Mesodermal cell (in vitro differentiated cells): ENCODE results near the gene COTL1.
"Not testable (repeated sequence)": the region's sequence is repeated elsewhere in the genome, so short reads cannot be mapped to it uniquely, and the experiment has no call there.

Experiments used
- H3K27ac ChIP-seq: 2 replicates; pipeline ENCODE4 v1.7.0; 2013; ENCODE audit warnings: mild to moderate bottlenecking, low read depth, low read length, moderate library complexity; ENCODE audit not compliant: severe bottlenecking
- H3K36me3 ChIP-seq: 2 replicates; pipeline ENCODE4 v1.7.1; 2013; ENCODE audit warnings: mild to moderate bottlenecking, low read length, moderate library complexity; ENCODE audit not compliant: control insufficient read depth, insufficient read depth
- H3K4me1 ChIP-seq: one replicate; pipeline ENCODE4 v1.7.1; 2013; ENCODE audit warnings: mild to moderate bottlenecking, low read length; ENCODE audit not compliant: insufficient read depth, control insufficient read depth, poor library complexity, severe bottlenecking
- H3K4me3 ChIP-seq: 2 replicates; pipeline ENCODE4 v1.7.0; 2013; ENCODE audit warnings: low read length, control low read depth, mild to moderate bottlenecking; ENCODE audit not compliant: insufficient read depth, poor library complexity, severe bottlenecking; ENCODE audit errors: extremely low read depth
- H3K9me3 ChIP-seq: 2 replicates; pipeline ENCODE4 v1.7.1; 2013; ENCODE audit warnings: mild to moderate bottlenecking, low read length, moderate library complexity; ENCODE audit not compliant: control insufficient read depth
- WGBS, 2 experiments: methylation state at CpG; one replicate each; pipeline ENCODE4 v1.1.5; 2013; ENCODE audit warnings: missing lambda C conversion rate in 2 of 2; ENCODE audit not compliant: insufficient coverage in 2 of 2; 5-methylcytosine and 5-hydroxymethylcytosine counted together

Gene COTL1

DNA sequence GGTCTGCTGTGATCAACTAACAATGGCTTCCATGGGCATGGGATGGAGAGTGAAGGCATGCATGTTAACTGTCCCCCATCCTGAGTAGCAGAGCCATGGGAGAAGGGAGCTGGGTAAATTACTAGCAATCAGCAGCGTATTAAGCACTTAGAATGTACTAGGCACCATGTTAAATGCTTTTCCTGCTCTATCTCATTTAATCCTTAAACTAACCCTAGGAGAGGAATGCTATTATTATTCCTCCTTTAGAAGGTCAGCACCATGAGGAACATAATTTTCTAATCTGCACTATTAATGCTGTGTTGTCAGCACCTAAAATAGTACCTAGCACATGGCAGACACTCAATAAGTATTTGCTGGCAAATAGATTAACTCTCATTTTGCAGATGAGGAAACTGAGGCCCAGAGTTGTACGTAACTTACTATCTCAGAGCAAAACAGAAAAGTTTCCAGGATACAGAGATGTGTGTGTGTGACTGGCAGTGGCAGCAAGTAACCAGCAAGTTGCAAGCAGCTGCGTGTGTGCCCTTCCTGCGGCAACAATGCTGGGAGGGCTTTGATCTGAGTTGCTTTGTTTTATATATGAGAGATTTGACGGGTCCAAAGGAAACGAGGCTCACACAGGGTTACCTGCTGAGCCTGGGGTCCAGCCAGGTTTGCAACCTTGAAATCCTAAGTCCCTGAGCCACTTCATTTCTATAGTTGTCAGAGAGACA, 23.9 kb upstream of the COTL1 start:
- Histone ChIP-seq H3K4me1 (peaks cover 10% of the 10 kb centered on the region), H3K4me3 (no peak overlapping the region), H3K9me3 (no peaks in the 10 kb centered on the region), H3K27ac (no peak overlapping the region), H3K36me3 (no peaks in the 10 kb centered on the region)
- WGBS, 2 experiments: 85 to 89% methylated on average over 2 to 3 of the region's 6 CpGs

DNA sequence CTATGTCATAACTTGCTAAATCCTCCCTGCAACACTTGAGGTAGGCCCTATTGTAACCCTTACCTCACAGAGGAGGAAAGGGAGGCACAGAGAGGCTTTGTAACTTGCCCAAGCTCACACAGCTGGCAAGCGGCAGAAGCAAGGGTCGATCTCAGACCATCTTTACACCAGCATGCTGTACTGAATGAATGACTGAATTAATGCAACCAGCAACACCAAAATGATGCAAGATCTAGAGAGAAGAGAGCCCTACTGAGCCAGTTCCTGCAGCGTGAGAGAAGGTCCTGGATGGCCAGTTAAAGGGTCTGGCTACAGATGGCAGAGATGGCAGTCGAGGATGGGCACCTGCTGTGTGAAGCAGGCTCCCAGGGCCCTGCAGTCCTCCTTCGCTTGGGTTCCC, 22.3 kb upstream of the COTL1 start:
- Histone ChIP-seq H3K36me3 (no peaks in the 10 kb centered on the region), H3K4me3 (no peak overlapping the region), H3K4me1 (peaks cover 10% of the 10 kb centered on the region), H3K27ac (no peak overlapping the region), H3K9me3 (no peaks in the 10 kb centered on the region)
- 94 to 99% methylated on average over 5 of the region's 5 CpGs for WGBS, 2 experiments

DNA sequence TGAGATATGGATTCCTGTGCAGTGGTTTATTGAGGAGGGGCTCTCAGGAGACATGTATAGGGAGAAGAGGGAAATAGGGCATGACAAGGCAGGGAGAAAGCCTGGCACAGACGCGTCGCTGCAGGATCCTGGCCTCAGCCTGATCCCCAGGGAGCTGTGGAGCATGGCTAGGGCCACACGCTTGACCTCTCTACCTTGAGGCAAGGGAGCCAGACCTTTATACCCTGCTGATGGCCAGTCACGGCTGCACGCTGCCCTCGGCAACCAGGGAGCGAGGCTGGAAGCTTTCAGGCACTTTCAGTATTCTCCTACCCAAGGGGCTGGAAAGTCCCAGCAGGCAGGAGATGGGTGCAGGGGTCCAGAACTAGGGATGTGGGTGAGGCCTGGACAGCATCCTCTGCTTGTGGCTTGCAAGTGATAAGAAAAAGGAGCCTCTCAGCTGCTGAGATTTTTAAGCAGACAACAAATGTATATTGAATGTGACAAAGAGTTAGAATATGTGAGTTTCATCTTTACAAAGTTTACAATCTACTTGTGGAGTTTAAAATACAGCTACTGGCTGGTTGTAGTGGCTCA, 20.4 kb upstream of the COTL1 start:
- Histone ChIP-seq H3K4me3 (no peak overlapping the region), H3K27ac (no peak overlapping the region), H3K9me3 (no peaks in the 10 kb centered on the region), H3K4me1 (peaks cover 10% of the 10 kb centered on the region), H3K36me3 (no peaks in the 10 kb centered on the region)
- 90% methylated on average over 7 to 8 of the region's 8 CpGs for WGBS, 2 experiments

DNA sequence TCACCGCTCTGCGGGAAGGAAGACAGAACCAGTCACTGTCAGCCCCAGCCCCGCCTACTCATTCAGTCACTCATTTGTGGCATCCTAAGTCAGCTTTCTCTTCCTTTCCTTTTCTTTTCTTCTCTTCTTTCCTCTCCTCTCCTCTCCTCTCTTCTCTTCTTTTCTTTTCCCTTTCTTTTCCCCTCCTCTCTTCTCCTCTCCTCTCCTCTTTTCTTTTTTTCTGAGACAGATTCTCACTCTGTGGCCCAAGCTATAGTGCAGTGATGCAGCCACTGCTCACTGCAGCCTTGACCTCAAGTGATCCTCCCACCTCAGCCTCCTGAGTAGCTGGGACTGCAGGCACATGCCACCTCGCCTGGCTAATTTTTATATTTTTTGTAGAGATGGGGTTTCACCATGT, 19.8 kb upstream of the COTL1 start:
- WGBS, 2 experiments: 81 to 85% methylated on average over 3 of the region's 4 CpGs

DNA sequence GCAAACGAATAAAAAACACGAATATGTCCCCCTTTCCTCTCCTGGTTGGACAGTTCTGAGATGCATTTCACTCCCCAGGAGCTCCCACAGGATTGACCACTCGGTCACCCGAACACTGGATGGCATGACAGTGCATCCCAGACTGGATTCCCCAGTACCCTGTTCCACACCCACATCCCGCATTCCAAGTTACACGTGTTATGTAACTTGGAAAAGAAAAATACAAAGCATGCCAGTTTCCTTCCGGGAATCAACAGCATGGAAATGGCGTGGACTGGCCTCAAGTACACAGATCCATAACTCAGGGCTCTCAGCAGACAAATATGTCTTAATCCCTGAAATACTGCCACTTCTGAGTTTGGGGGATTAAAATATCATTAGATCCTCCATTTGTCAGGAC, 17.8 kb upstream of the COTL1 start:
- Histone ChIP-seq H3K9me3 (no peaks in the 10 kb centered on the region), H3K27ac (no peak overlapping the region), H3K36me3 (no peaks in the 10 kb centered on the region), H3K4me1 (no peaks in the 10 kb centered on the region), H3K4me3 (no peak overlapping the region)
- 95 to 98% methylated on average over 5 to 8 of the region's 8 CpGs for WGBS, 2 experiments

More for the DNA sequence above, 19.8 kb upstream of the COTL1 start:
- H3K4me3 ChIP-seq: no peak overlapping the region
- no peak overlapping the region for H3K27ac ChIP-seq
- H3K4me1 ChIP-seq: peaks cover 6% of the 10 kb centered on the region
- no peaks in the 10 kb centered on the region for H3K36me3 ChIP-seq
- no peaks in the 10 kb centered on the region for H3K9me3 ChIP-seq

DNA sequence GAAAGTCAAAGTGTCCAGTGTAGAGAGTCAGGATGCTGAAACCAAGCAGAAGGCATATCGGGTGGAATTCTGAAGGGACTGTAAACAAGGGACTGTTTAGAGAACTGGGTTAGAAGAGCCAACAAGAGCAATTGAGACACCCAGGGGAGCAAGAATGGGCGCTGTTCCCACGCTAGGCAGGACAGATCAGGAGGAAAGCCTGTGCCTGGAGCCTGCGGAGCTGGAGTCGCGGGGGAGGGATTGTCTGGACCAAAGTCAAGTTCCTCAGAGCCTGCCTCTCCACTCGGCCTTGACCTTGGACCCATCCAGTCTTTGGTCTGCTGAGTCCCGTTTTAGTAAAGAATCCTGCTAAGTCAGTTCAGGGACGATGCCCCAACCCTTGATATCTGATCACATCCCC, 15.7 kb upstream of the COTL1 start:
- Histone ChIP-seq H3K27ac (no peak overlapping the region), H3K4me3 (no peak overlapping the region), H3K4me1 (no peaks in the 10 kb centered on the region), H3K36me3 (no peaks in the 10 kb centered on the region), H3K9me3 (no peaks in the 10 kb centered on the region)
- 77 to 82% methylated on average over 5 to 9 of the region's 9 CpGs for WGBS, 2 experiments

DNA sequence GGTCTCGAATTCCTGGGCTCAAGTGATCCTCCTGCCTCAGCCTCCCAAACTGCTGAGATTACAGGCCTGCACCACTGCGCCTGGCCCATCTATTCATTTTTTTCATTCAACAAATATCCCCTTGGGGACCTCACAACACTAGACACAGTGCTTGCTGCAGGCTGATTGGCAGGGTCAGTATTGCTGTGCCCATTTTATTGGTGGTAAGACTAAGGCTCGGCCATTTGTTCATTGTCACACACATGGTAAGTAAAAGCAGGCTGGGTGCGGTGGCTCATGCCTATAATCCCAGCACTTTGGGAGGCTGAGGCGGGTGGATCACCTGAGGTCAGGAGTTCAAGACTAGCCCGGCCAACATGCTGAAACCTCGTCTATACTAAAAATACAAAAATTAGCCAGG, 15.0 kb upstream of the COTL1 start:
- H3K36me3 ChIP-seq, H3K27ac ChIP-seq, H3K4me1 ChIP-seq, H3K9me3 ChIP-seq, H3K4me3 ChIP-seq: not testable (repeated sequence)
- 91 to 93% methylated on average over 6 of the region's 7 CpGs for WGBS, 2 experiments

DNA sequence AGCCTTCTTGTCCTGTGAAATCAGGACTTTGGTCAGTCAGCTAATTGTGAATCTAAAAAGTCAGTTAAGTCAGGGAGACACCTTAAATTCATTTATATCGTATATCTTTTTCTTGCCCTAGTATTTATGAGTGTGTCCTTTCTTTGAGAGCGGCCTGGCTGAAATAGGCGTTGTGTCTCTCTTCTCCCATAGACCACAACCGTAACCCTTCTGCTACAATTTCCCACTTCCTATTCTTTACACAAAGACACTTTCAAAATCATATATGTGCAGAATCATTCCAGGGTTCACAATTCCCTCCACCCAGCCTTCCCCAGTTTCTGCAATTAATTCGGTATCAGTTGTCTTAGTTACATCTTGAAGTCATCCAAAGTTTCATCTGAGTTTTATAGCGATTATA, 14.0 kb upstream of the COTL1 start:
- WGBS, 2 experiments: 93 to 100% methylated on average over 5 of the region's 6 CpGs
- H3K4me3 ChIP-seq: no peak overlapping the region
- H3K4me1 ChIP-seq: no peaks in the 10 kb centered on the region
- no peak overlapping the region for H3K27ac ChIP-seq
- no peaks in the 10 kb centered on the region for H3K36me3 ChIP-seq
- H3K9me3 ChIP-seq: no peaks in the 10 kb centered on the region

DNA sequence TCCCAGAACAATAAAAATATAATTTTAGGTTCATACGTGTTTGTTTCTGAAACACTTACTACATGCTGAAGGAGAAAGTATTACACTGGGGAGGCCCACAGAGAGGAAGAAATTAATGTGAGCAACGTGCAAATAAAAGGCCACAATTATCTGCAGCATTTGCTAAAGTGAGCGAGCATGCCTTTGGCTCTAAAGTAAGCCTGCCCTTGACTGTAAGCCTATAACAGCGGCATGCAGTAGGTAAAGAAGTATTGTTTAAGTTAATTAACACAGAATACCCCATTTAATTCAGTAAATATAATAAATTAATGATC, 13.2 kb upstream of the COTL1 start:
- Histone ChIP-seq H3K36me3 (no peaks in the 10 kb centered on the region), H3K4me1 (no peaks in the 10 kb centered on the region), H3K4me3 (no peak overlapping the region), H3K9me3 (no peaks in the 10 kb centered on the region), H3K27ac (no peak overlapping the region)
- 100% methylated on average over 1 of the region's 4 CpGs; no CpG with 5 or more reads in 1 of the 2 experiments for WGBS, 2 experiments

DNA sequence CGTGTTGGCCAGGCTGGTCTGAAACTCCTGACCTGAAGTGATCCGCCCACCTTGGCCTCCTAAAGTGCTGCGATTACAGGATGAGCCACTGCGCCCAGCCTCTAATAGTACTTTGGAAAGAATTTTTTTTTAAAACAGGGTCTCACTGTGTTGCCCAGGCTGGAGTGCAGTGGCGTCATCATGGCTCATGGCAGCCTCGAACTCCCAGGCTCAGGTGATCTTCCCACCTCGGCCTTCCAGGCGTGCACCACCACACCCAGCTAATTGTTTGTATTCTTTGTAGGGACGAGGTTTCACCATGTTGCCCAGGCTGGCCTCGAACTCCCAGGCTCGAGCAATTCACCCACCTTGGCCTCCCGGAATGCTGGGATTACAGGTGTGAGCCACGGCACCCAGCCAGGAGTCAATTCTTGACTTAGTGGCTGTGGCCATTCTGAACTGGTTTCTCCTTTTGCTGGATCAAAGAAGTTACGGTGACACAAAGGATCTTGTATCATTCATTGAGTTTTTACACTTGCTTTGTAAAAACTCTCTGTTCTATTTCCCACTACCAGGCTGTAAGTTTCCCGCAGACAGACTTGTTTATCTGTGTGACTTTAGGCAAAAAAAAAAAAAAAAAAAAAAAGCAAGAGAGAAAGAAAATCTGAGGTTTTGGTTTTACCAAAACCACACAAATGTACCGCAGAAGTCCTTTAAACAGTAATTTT, 12.7 kb upstream of the COTL1 start:
- Histone ChIP-seq H3K36me3 (no peaks in the 10 kb centered on the region), H3K4me1 (no peaks in the 10 kb centered on the region), H3K27ac (no peak overlapping the region), H3K4me3 (no peak overlapping the region), H3K9me3 (no peaks in the 10 kb centered on the region)
- 85 to 97% methylated on average over 12 to 14 of the region's 16 CpGs for WGBS, 2 experiments

DNA sequence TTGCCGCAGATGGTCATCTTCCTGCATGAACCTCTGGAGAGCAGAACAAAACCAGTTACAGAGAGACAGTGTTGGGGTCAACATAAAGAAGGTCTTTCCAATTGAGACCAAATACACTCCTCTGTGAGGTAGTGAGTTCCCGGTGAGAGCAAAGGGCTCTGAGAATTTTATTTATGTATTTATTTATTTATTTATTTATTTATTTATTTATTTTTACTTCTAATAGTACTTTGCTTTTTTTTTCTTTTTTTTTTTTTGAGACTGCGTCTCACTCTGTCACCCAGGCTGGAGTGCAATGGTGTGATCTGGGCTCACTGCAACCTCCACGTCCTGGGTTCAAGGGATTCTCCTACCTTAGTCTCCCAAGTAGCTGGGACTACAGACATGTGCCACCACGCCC, 12.1 kb upstream of the COTL1 start:
- Histone ChIP-seq H3K4me3 (no peak overlapping the region), H3K4me1 (no peaks in the 10 kb centered on the region), H3K27ac (no peak overlapping the region), H3K36me3 (no peaks in the 10 kb centered on the region), H3K9me3 (no peaks in the 10 kb centered on the region)
- WGBS, 2 experiments: 60 to 96% methylated on average over 1 to 4 of the region's 5 CpGs
